ENCODE data around the gene PTK6. TPM values are rescaled to one million over a fixed set of nuclear protein-coding genes. Genes with fewer than 3 reads are reported as not detected.

The PTK6 gene
- total and polyA plus RNA-seq, 2 of the 13 experiments (the other 11 are each of a cell fraction or from before 2014, with no cell fraction given) = 0.08 TPM; not detected in 1

DNA sequence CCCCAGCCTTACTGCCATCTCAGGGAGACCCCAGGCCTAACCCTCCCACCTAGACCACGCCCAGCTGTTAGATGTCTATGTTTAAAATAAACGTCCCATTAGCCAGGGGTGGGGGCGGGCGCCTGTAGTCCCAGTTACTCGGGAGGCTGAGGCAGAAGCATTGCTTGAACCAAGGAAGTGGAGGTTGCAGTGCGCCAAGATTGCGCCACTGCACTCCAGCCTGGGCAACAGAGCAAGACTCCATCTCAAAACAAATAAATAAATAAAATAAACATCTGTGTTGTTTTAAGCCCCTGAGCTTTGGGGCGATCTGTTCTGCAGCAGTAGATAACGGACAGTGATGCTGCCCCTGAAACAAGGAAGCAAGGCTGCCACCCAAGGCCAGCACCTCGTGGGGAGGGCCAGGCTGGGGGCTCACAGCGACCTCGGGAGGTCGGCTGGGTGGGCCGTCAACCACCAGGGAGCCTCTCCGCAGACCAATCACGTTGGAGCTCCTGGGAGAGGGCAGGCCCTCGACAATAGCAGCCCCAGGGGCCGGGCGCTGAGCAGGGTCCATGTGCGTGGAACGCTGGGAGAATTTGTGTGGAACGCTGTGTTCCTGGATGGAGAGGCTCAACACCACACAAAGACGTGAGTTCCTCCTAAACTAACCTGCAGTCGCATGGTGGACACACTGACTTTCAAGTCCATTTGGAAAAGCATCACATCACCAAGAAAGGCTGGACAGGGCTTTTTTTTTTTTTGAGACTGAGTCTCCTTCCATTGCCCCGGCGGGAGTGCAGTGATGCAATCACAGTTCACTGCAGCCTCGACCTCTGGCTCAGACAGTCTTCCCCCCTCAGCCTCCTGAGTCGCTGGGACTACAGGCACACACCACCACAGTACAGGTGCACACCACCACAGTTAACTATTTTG is 37.9 kb upstream of the PTK6 start (continued):
- TF ChIP-seq ZNF460 (CRISPR knock-in tag; IDR thresholded peaks at IDR 0.05; ENCODE audit: borderline replicate concordance) (peak; percentile 98), ZNF24 (IDR thresholded peaks at IDR 0.05) (no peak), ZSCAN22 (CRISPR knock-in tag; IDR thresholded peaks at IDR 0.05) (no peak), FOXM1 (CRISPR knock-in tag; IDR thresholded peaks at IDR 0.05) (no peak), ZNF773 (CRISPR knock-in tag; IDR thresholded peaks at IDR 0.05; ENCODE audit: borderline replicate concordance) (no peak), ZMAT3 (CRISPR knock-in tag; conservative IDR thresholded peaks at IDR 0.05) (0 out of 2 replicates have a peak, but pooled peaks have one; percentile 16), ZNF556 (CRISPR knock-in tag; IDR thresholded peaks at IDR 0.05; ENCODE audit: borderline replicate concordance) (0 out of 2 replicates have a peak, but pooled peaks have one; percentile 24), ZEB1 (IDR thresholded peaks at IDR 0.05; ENCODE audit: insufficient replicate concordance, low read depth) (no peak), TGIF2 (CRISPR knock-in tag; IDR thresholded peaks at IDR 0.05) (no peak), RXRA (CRISPR knock-in tag; IDR thresholded peaks at IDR 0.05) (0 out of 2 replicates have a peak, but pooled peaks have one; percentile 51), ZNF326 (CRISPR knock-in tag; IDR thresholded peaks at IDR 0.05; ENCODE audit: borderline replicate concordance) (no peak), ESRRA (CRISPR knock-in tag; IDR thresholded peaks at IDR 0.05; ENCODE audit: low read depth) (no peak)
- TF ChIP-seq, protein P1, sequence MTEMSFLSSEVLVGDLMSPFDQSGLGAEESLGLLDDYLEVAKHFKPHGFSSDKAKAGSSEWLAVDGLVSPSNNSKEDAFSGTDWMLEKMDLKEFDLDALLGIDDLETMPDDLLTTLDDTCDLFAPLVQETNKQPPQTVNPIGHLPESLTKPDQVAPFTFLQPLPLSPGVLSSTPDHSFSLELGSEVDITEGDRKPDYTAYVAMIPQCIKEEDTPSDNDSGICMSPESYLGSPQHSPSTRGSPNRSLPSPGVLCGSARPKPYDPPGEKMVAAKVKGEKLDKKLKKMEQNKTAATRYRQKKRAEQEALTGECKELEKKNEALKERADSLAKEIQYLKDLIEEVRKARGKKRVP (CRISPR knock-in tag; IDR thresholded peaks at IDR 0.05) = peak in 1 of 2 experiments; percentile 92; a peak in 2 of 4 replicates
- TF ChIP-seq, protein P2, sequence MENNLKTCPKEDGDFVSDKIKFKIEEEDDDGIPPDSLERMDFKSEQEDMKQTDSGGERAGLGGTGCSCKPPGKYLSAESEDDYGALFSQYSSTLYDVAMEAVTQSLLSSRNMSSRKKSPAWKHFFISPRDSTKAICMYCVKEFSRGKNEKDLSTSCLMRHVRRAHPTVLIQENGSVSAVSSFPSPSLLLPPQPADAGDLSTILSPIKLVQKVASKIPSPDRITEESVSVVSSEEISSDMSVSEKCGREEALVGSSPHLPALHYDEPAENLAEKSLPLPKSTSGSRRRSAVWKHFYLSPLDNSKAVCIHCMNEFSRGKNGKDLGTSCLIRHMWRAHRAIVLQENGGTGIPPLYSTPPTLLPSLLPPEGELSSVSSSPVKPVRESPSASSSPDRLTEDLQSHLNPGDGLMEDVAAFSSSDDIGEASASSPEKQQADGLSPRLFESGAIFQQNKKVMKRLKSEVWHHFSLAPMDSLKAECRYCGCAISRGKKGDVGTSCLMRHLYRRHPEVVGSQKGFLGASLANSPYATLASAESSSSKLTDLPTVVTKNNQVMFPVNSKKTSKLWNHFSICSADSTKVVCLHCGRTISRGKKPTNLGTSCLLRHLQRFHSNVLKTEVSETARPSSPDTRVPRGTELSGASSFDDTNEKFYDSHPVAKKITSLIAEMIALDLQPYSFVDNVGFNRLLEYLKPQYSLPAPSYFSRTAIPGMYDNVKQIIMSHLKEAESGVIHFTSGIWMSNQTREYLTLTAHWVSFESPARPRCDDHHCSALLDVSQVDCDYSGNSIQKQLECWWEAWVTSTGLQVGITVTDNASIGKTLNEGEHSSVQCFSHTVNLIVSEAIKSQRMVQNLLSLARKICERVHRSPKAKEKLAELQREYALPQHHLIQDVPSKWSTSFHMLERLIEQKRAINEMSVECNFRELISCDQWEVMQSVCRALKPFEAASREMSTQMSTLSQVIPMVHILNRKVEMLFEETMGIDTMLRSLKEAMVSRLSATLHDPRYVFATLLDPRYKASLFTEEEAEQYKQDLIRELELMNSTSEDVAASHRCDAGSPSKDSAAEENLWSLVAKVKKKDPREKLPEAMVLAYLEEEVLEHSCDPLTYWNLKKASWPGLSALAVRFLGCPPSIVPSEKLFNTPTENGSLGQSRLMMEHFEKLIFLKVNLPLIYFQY (CRISPR knock-in tag; IDR thresholded peaks at IDR 0.05; ENCODE audit: borderline replicate concordance) = no peak
- TF ChIP-seq, protein P3, sequence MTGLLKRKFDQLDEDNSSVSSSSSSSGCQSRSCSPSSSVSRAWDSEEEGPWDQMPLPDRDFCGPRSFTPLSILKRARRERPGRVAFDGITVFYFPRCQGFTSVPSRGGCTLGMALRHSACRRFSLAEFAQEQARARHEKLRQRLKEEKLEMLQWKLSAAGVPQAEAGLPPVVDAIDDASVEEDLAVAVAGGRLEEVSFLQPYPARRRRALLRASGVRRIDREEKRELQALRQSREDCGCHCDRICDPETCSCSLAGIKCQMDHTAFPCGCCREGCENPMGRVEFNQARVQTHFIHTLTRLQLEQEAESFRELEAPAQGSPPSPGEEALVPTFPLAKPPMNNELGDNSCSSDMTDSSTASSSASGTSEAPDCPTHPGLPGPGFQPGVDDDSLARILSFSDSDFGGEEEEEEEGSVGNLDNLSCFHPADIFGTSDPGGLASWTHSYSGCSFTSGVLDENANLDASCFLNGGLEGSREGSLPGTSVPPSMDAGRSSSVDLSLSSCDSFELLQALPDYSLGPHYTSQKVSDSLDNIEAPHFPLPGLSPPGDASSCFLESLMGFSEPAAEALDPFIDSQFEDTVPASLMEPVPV (CRISPR knock-in tag; IDR thresholded peaks at IDR 0.05) = peak; percentile 30; the same call in 1 of the 2 replicates
- TF ChIP-seq, protein P4, sequence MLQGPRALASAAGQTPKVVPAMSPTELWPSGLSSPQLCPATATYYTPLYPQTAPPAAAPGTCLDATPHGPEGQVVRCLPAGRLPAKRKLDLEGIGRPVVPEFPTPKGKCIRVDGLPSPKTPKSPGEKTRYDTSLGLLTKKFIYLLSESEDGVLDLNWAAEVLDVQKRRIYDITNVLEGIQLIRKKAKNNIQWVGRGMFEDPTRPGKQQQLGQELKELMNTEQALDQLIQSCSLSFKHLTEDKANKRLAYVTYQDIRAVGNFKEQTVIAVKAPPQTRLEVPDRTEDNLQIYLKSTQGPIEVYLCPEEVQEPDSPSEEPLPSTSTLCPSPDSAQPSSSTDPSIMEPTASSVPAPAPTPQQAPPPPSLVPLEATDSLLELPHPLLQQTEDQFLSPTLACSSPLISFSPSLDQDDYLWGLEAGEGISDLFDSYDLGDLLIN (CRISPR knock-in tag; IDR thresholded peaks at IDR 0.05; ENCODE audit: borderline replicate concordance) = no peak
- TF ChIP-seq, protein P5, sequence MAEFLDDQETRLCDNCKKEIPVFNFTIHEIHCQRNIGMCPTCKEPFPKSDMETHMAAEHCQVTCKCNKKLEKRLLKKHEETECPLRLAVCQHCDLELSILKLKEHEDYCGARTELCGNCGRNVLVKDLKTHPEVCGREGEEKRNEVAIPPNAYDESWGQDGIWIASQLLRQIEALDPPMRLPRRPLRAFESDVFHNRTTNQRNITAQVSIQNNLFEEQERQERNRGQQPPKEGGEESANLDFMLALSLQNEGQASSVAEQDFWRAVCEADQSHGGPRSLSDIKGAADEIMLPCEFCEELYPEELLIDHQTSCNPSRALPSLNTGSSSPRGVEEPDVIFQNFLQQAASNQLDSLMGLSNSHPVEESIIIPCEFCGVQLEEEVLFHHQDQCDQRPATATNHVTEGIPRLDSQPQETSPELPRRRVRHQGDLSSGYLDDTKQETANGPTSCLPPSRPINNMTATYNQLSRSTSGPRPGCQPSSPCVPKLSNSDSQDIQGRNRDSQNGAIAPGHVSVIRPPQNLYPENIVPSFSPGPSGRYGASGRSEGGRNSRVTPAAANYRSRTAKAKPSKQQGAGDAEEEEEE (CRISPR knock-in tag; IDR thresholded peaks at IDR 0.05; ENCODE audit: borderline replicate concordance) = no peak
- TF ChIP-seq, protein P6, sequence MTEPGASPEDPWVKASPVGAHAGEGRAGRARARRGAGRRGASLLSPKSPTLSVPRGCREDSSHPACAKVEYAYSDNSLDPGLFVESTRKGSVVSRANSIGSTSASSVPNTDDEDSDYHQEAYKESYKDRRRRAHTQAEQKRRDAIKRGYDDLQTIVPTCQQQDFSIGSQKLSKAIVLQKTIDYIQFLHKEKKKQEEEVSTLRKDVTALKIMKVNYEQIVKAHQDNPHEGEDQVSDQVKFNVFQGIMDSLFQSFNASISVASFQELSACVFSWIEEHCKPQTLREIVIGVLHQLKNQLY (CRISPR knock-in tag; IDR thresholded peaks at IDR 0.05) = no peak

All from HepG2 (cell line).